ENCODE results near the gene MMP24OS. TPM values are rescaled to one million over a fixed set of nuclear protein-coding genes. Genes with fewer than 3 reads are reported as not detected.

Gene MMP24OS
- total and polyA plus RNA-seq, 2 donors (not counting 1 experiment from before 2014, with no cell fraction given), result 30.1 to 44.1 TPM

DNA sequence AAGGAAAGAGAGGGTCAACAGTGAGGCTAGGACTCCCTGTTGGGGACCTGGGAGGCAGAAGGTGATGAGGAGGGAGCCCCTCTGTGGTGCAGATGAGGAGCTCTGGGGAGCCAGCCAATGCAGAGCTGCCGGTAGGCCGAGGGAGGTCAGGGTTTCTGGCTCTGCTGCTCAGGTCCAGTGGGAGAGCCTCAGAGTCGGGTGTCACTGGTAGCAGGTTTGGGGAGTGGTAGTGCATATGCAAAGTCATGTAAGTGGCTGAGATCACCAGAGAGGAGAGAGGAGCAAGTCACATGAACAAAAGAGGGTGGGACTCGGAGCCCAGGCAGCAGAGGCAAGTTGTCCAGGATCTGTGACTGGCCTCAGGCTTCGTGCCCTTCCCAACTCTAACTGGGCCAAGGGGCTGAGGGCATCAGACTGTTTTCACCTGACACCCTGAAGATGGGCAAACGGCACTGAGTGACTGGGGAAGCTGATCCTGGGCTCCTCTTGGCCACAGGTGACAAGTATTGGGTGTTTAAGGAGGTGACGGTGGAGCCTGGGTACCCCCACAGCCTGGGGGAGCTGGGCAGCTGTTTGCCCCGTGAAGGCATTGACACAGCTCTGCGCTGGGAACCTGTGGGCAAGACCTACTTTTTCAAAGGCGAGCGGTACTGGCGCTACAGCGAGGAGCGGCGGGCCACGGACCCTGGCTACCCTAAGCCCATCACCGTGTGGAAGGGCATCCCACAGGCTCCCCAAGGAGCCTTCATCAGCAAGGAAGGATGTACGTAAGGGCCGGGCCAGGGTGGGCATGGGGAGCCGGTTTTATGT lies 6.6 kb downstream of the MMP24OS start:
- no peaks in the 10 kb centered on the region for H3K9me3 ChIP-seq (ENCODE audit: control insufficient read depth, insufficient read depth, low read depth, low read length)
- H3K4me1 ChIP-seq (ENCODE audit: control insufficient read depth, extremely low read depth, insufficient read depth, low read length), result peaks cover 3% of the 10 kb centered on the region
- H2AFZ ChIP-seq (ENCODE audit: low read length), result no peak overlapping the region
- H3K4me2 ChIP-seq (ENCODE audit: extremely low read depth, insufficient read depth, low read length), result no peak overlapping the region
- no peaks in the 10 kb centered on the region for H4K20me1 ChIP-seq (ENCODE audit: control insufficient read depth, extremely low read depth, insufficient read depth, low read length)
- no peak for TF ChIP-seq EZH2 (IDR thresholded peaks at IDR 0.05; ENCODE audit: low read length, missing control alignments)
- TF ChIP-seq, protein P1, sequence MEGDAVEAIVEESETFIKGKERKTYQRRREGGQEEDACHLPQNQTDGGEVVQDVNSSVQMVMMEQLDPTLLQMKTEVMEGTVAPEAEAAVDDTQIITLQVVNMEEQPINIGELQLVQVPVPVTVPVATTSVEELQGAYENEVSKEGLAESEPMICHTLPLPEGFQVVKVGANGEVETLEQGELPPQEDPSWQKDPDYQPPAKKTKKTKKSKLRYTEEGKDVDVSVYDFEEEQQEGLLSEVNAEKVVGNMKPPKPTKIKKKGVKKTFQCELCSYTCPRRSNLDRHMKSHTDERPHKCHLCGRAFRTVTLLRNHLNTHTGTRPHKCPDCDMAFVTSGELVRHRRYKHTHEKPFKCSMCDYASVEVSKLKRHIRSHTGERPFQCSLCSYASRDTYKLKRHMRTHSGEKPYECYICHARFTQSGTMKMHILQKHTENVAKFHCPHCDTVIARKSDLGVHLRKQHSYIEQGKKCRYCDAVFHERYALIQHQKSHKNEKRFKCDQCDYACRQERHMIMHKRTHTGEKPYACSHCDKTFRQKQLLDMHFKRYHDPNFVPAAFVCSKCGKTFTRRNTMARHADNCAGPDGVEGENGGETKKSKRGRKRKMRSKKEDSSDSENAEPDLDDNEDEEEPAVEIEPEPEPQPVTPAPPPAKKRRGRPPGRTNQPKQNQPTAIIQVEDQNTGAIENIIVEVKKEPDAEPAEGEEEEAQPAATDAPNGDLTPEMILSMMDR (conservative IDR thresholded peaks at IDR 0.05 in 1 of 2, IDR thresholded peaks at IDR 0.05 in 1 of 2; ENCODE audit: low read depth in 1 of 2, low read length in 2 of 2), result no peak
- DNase-seq (ENCODE audit: low read depth in 2 of 2), result no peak
- H3K27ac ChIP-seq (ENCODE audit: insufficient read depth, low read length), result no peak overlapping the region
- H3K79me2 ChIP-seq (ENCODE audit: control insufficient read depth, insufficient read depth, low read length), result peaks cover 6% of the 10 kb centered on the region
- H3K27me3 ChIP-seq (ENCODE audit: control insufficient read depth, insufficient read depth, low read length), result no peaks in the 10 kb centered on the region
- no peak overlapping the region for H3K4me3 ChIP-seq (replicated peaks in 1 of 4; ENCODE audit: control extremely low read depth in 1 of 4, insufficient read depth in 1 of 4, low read depth in 3 of 4, low read length in 4 of 4)
- no peak overlapping the region for H3K9ac ChIP-seq (ENCODE audit: insufficient read depth, low read length)
- peaks cover 14% of the 10 kb centered on the region for H3K36me3 ChIP-seq (ENCODE audit: control insufficient read depth, insufficient read depth, low read length)

DNA sequence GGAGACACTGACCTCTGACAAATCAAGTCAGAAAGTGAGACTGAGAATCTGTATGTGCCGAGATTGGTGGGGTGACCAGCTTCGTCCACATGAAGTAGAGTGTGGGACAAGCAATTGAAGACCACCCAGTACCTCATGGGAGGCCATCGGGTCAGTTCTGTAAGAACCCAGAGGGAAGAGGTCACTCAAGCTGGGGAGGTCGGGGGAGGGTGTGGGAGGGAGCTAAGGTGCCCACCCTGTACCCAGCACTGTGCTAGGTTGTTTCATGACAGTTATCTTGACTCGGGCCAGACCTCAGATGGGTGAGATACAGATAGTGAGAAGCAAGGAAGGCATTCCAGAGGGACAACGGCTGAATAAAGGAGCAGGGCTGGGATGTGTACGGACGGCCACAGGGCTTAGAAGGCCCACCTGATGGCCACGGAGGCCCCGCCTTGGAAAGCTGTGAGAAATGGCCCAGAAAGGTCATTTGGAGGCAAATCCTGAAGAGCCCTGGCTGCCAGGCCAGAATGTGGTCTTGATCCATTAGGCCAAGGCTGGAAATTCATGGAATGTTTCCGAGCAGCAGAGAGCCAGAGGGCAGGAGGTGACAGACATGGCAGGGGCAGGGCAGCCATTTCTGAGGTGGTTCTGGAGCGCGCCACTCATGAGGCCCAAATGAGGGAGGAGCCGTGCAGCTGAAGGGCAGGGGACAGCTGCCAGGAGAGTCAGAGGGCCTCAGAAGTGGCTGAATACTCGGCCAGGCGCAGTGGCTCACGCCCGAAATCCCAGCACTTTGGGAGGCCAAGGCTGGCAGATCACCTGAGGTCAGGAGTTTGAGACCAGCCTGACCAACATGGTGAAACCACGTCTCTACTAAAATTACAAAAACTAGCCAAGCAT lies 7.7 kb downstream of the MMP24OS start:
- Histone ChIP-seq H3K9ac (ENCODE audit: insufficient read depth, low read length) (no peak overlapping the region), H3K27me3 (ENCODE audit: control insufficient read depth, insufficient read depth, low read length) (no peaks in the 10 kb centered on the region), H3K36me3 (ENCODE audit: control insufficient read depth, insufficient read depth, low read length) (peaks cover 9% of the 10 kb centered on the region), H3K9me3 (ENCODE audit: control insufficient read depth, insufficient read depth, low read depth, low read length) (no peaks in the 10 kb centered on the region), H4K20me1 (ENCODE audit: control insufficient read depth, extremely low read depth, insufficient read depth, low read length) (no peaks in the 10 kb centered on the region), H3K27ac (ENCODE audit: insufficient read depth, low read length) (no peak overlapping the region), H3K4me3 (replicated peaks in 1 of 4; ENCODE audit: control extremely low read depth in 1 of 4, insufficient read depth in 1 of 4, low read depth in 3 of 4, low read length in 4 of 4) (no peak overlapping the region), H2AFZ (ENCODE audit: low read length) (no peak overlapping the region), H3K4me2 (ENCODE audit: extremely low read depth, insufficient read depth, low read length) (no peak overlapping the region), H3K4me1 (ENCODE audit: control insufficient read depth, extremely low read depth, insufficient read depth, low read length) (peaks cover 3% of the 10 kb centered on the region), H3K79me2 (ENCODE audit: control insufficient read depth, insufficient read depth, low read length) (no peaks in the 10 kb centered on the region)
- TF ChIP-seq, protein P1 (conservative IDR thresholded peaks at IDR 0.05 in 1 of 2, IDR thresholded peaks at IDR 0.05 in 1 of 2; ENCODE audit: low read depth in 1 of 2, low read length in 2 of 2), result no peak
- no peak for TF ChIP-seq EZH2 (IDR thresholded peaks at IDR 0.05; ENCODE audit: low read length, missing control alignments)
- DNase-seq (ENCODE audit: low read depth in 2 of 2), result no peak
